Aorta (tissue), 5 donors: Measurements from ENCODE around the gene PPP1R1B. TPM values are rescaled to one million over a fixed set of nuclear protein-coding genes. Genes with fewer than 3 reads are reported as not detected.

Experiments
- ATAC-seq: fragments of 200-7000 bp; cut with Tn5 transposase; one replicate; pipeline ENCODE4 v1.9.1; 2022; ENCODE audit warnings: moderate library complexity; ENCODE audit not compliant: low FRiP score
- DNase-seq, 2 donors: peaks; one replicate each; pipeline ENCODE4 v3.0.0-alpha.2; 2020
- H3K27ac ChIP-seq, 2 donors: one replicate each; pipeline ENCODE4 v1.5.1; 2013; ENCODE audit warnings: low read length in 2 of 2, mild to moderate bottlenecking in 2 of 2, moderate library complexity in 2 of 2, control low read depth in 1 of 2, inconsistent platforms in 1 of 2, low read depth in 1 of 2
- H3K27me3 ChIP-seq, 2 donors: one replicate each; pipeline ENCODE4 v1.6.1; 2013; ENCODE audit warnings: control low read depth in 1 of 2, low read length in 1 of 2, mild to moderate bottlenecking in 1 of 2, moderate library complexity in 1 of 2; ENCODE audit not compliant: insufficient read depth in 2 of 2, control insufficient read depth in 1 of 2
- H3K36me3 ChIP-seq, 2 donors: one replicate each; pipeline ENCODE4 v1.6.1; 2013; ENCODE audit warnings: control low read depth in 1 of 2, low read length in 1 of 2, mild to moderate bottlenecking in 1 of 2; ENCODE audit not compliant: insufficient read depth in 2 of 2, control insufficient read depth in 1 of 2
- H3K4me1 ChIP-seq, 2 donors: one replicate each; pipeline ENCODE4 v1.6.1; 2013; ENCODE audit warnings: low read length in 2 of 2, control low read depth in 1 of 2, mild to moderate bottlenecking in 1 of 2, moderate library complexity in 1 of 2; ENCODE audit not compliant: insufficient read depth in 2 of 2, control insufficient read depth in 1 of 2
- H3K4me3 ChIP-seq, 2 donors: one replicate each; pipeline ENCODE4 v1.5.1; 2013; ENCODE audit warnings: low read length in 2 of 2, control low read depth in 1 of 2, mild to moderate bottlenecking in 1 of 2
- H3K9me3 ChIP-seq: one replicate; pipeline ENCODE4 v1.6.1; 2013; ENCODE audit warnings: mild to moderate bottlenecking, low read length; ENCODE audit not compliant: control insufficient read depth
- WGBS, 2 donors: extraction: QIAGEN DNeasy Blood & Tissue Kit; methylation state at CpG; one replicate each; pipeline ENCODE4 v1.1.7; 2013; 5-methylcytosine and 5-hydroxymethylcytosine counted together
- intact Hi-C, 2 donors: fragments of 100-400 bp; cut with DNase I; formaldehyde crosslinking; loops; one replicate each; pipeline versions ENCODE4 v1.14.2 to v1.15.0; 2022
- polyA plus RNA-seq, 2 donors: library from polyadenylated mRNA; stranded (reverse); fragments of 200-250 nt; gene quantifications; one replicate each; pipeline ENCODE4 v1.2.3, GENCODE V29; 2013
- total RNA-seq, 2 donors: library from RNA; stranded (reverse); fragmentation: NEBNext Ultra II Directional; extraction: Animal tissue kit (Norgen Biotek cat#: 25700); gene quantifications; one replicate each; pipeline ENCODE4 v1.2.1, GENCODE V29; 2021
- donor health status: healthy with polysubstance abuse.
- donor health status: Bipolar disorder and iron deficiency.
- donor health status: DM: no; HTN: no; CAD: no.
- donor health status: DM: no; HTN: no; CAD: no.
- donor health status: DM: yes; HTN: yes; CAD: no.

The PPP1R1B gene
- total and polyA plus RNA-seq, 4 donors, result 1.0 to 13.5 (median 2.5) TPM; not detected in 1

DNA sequence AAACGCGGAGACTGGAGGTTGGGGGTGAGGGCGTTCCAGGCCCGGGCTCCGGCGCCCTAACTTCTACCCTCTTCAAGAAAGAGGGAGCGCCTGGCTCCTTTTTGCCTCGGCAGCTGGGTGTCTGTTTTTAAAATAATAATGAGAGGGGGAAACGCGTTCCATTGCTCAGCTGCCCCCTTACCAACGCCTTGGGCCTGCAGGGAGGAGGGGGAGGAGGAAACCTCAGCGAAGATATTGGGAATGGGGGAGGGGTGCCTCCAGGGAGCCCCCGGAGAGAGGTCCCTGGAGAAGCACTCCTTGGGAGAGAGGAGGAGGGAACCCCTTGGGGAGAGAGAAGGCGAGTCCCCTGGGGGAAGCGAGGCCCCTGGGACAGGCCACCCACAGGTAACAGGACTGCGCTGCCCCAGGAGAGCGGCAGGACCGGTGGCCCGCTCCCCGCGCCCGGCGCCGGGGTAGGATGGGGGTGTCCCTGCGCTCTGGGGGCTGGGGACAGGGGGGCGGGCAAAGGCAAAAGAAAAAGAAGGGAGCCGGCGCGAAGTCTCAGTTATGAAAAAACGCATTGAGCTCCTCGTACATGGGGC, 21.8 kb upstream of the PPP1R1B start:
- DNase-seq (no peak), ATAC-seq (no peak)
- 7 to 9% methylated on average over 29 to 31 of the region's 31 CpGs for WGBS, 2 donors
- Histone ChIP-seq H3K36me3 (no peaks in the 10 kb centered on the region), H3K9me3 (no peaks in the 10 kb centered on the region), H3K4me1 (peaks cover 0 to 2% of the 10 kb centered on the region in 2 donors), H3K4me3 (no peak overlapping the region), H3K27me3 (no peaks in the 10 kb centered on the region), H3K27ac (no peak overlapping the region)
- intact Hi-C loops, result no loop called here

DNA sequence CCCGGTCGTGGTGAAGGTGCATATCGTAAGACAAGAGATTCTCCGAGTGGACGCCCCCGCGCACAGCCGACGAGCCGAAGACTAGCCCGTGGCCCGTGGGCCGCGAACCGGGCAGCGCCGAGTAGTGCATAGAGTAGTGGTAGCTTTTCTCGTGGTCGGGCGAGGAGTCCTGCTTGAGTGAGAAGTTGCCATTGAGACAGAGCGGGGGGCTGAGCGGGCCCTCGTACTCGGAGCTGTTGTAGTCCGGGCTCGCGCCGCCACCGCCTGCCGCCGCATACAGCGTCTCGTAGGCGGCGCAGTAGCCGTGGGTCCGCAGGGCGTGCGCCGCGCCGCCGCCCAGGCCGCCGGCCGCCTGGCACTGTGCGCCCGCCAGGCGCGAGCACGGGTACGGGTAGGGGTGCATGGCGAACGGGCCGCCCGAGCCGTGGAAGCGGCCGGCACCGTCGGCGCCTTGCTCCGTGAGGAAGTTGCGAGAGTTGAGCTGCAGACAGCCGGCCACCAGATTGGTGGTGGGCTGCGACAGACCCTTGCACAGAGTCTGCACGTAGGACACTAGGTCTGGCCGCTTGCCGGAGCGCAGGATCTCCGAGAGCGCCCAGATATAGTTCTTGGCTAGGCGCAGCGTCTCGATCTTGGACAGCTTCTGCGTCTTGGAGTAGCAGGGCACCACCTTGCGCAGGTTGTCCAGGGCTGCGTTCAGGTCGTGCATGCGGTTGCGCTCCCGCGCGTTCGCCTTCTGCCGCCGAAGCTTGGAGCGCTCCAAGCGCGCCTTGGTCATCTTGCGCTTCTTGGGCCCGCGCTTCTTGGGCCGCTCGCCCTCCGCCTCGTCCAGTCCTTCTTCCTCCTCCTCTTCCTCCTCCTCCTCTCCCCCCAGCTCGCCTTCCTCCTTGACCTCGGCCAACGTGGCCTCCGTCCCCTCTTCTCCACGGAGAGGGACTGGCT, 21.0 kb upstream of the PPP1R1B start:
- Histone ChIP-seq H3K9me3 (no peaks in the 10 kb centered on the region), H3K4me1 (peaks cover 0 to 2% of the 10 kb centered on the region in 2 donors), H3K4me3 (no peak overlapping the region), H3K36me3 (no peaks in the 10 kb centered on the region), H3K27me3 (no peaks in the 10 kb centered on the region), H3K27ac (no peak overlapping the region)
- intact Hi-C loops, result no loop called here
- no peak for DNase-seq
- no peak for ATAC-seq
- WGBS, 2 donors, result 1% methylated on average over 99 to 102 of the region's 102 CpGs

DNA sequence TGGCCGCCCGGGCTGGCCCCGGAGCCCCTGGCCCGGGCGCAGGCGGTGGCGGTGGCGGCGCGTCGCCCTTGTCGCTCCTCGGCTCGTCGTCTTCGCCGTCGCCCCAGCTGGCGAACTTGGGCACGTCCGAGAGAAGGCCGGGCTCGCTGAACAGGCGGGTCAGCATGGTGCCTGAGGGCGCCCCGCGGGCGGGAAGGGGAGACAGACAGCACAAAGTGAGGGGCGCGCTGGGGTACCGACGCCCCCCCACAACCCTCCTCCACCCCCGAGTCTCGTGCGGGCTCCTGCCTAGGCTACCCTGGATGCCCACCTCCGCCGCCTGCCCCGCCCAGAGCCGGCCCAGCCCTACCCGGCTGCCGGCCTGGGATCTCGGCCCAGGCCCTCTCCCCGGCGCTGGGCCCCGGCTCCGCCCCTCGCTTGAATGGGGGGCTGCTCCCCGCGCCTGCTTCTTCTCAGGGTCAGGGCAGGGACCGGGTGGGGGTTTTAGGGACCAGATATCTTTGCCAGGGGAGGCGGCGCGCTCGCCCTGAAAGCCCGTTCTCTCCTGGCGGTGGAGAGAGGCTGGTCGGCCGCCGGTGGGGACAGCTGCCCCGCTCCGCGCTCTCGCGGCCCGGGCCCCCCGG, 20.2 kb upstream of the PPP1R1B start:
- H3K36me3 ChIP-seq, result no peaks in the 10 kb centered on the region
- H3K4me1 ChIP-seq, result peaks cover 0 to 2% of the 10 kb centered on the region in 2 donors
- DNase-seq, result no peak

DNA sequence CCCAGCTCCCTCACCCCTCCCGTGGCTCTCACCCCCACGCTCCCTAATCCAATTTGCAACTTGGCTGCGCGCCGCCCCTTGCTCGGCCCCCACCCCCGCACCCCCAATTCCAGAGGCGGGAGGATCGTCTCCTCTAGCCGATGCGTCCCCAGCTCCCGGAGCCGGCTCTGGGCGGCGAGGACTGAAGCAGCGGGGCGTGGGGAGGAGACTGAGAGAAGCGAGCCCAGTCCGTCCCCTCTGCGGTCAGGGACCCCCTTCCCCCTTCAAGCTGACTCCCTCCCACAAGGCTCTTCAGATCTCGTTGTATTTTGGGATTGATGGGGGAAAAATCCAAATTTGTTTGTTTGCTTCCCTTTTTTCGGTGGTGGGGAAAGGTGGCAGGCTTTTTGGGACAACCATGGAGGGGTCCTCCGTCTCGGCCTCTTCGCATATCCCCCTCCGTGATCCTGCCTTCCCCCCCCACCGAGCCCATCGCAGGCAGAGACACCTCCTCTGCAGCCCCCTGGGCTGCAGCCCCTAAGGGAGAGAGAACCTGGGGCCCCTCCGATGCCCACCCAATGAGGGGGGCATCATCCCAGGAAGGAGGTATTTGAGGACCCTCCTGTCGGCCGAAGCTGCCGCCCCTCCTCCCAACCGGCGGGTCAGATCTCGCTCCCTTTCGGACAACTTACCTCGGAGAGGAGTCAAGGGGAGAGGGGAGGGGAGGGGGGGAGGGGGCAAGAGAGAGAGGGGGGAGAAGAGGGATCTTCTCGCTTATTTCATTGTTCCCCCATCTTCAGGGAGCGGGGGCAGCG, 19.5 kb upstream of the PPP1R1B start:
- whole genome bisulfite sequencing, 2 donors, result 1 to 3% methylated on average over 32 to 40 of the region's 40 CpGs
- ATAC-seq (no peak), DNase-seq (no peak)
- peaks cover 0 to 2% of the 10 kb centered on the region in 2 donors for H3K4me1 ChIP-seq
- no peak overlapping the region for H3K27ac ChIP-seq
- no peaks in the 10 kb centered on the region for H3K27me3 ChIP-seq
- H3K36me3 ChIP-seq, result no peaks in the 10 kb centered on the region
- H3K9me3 ChIP-seq, result no peaks in the 10 kb centered on the region
- H3K4me3 ChIP-seq, result no peak overlapping the region
- intact Hi-C loops, result no loop called here

More for the DNA sequence above, 20.2 kb upstream of the PPP1R1B start:
- Histone ChIP-seq H3K27ac (no peak overlapping the region), H3K27me3 (no peaks in the 10 kb centered on the region), H3K4me3 (no peak overlapping the region), H3K9me3 (no peaks in the 10 kb centered on the region)
- no peak for ATAC-seq
- WGBS, 2 donors, result 1% methylated on average over 38 to 66 of the region's 66 CpGs
- intact Hi-C loops, result no loop called here

DNA sequence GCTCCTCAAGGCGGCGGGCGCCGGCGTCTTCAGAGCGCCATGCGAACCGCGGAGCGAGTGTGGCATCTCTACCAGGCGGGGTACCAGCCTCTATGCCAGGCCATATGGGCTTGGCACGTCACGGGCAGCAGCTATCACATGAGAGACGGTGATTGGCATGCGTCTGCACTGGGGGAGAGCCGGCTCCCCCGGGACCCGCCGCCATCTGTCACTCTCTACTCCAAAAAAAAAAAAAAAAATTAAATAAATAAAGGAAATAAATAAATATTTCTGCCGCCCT, 19.0 kb upstream of the PPP1R1B start, which contains the start of gene NEUROD2:
TSS of gene NEUROD2 (minus strand) at position 70 of the 280 bp plus-strand sequence. CDS start 1,321 bp downstream, outside the sequence.
- intact Hi-C loops, result no loop called here
- no peaks in the 10 kb centered on the region for H3K9me3 ChIP-seq
- peaks cover 0 to 2% of the 10 kb centered on the region in 2 donors for H3K4me1 ChIP-seq
- no peak within 1 kb of the TSS for H3K4me3 ChIP-seq
- ATAC-seq, result no peak
- no peaks in the 10 kb centered on the region for H3K36me3 ChIP-seq
- 3 to 5% methylated on average over 16 to 20 of the region's 20 CpGs for WGBS, 2 donors
- DNase-seq, result no peak
- H3K27ac ChIP-seq, result no peak within 1 kb of the TSS
- no peaks in the 10 kb centered on the region for H3K27me3 ChIP-seq

DNA sequence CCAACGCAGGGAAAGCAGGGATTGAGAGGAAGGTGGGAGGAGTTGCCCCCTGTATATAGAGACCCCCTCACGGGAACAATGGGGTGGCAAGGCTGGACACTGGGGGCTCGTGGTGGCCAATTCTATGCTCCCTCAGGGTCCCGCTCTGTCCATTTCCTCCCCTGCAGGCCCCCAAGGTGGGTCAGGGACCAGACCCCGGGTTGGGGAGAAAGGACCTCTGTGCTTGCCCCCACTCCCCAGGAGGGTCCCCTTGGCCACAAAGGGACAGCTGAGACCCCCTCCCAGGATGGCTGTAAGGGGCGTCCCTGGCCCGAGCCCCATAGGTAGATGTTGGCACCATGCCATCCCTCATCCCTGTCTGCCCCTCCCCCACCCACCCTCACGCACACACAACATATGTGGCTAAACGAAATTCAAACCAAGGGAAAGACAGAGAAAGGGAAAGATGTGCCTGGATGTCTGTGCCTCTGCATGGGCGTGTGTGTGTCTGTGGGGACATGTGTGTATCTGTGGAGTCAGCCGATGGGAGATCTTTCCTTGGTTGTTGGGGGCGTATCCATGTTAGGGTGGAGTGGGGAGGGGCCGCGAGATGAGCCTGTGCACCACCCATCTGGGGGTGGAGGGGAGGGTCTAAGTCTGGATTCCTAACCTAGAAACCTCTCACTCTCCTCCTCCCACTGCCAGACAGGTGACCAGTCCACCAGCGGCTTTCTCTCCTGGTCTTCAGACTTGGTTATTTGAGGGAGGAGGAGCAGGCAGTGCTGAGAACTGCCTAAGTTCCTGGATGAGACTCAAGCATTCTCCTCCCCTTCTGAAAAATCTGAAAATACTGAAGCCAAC, 18.4 kb upstream of the PPP1R1B start:
- H3K27ac ChIP-seq, result no peak overlapping the region
- H3K4me3 ChIP-seq, result no peak overlapping the region
- no peaks in the 10 kb centered on the region for H3K9me3 ChIP-seq
- H3K27me3 ChIP-seq, result no peaks in the 10 kb centered on the region
- intact Hi-C loops, result no loop called here
- peaks cover 0 to 2% of the 10 kb centered on the region in 2 donors for H3K4me1 ChIP-seq
- 18 to 20% methylated on average over 15 of the region's 15 CpGs for WGBS, 2 donors
- no peaks in the 10 kb centered on the region for H3K36me3 ChIP-seq
- no peak for DNase-seq
- ATAC-seq, result no peak

DNA sequence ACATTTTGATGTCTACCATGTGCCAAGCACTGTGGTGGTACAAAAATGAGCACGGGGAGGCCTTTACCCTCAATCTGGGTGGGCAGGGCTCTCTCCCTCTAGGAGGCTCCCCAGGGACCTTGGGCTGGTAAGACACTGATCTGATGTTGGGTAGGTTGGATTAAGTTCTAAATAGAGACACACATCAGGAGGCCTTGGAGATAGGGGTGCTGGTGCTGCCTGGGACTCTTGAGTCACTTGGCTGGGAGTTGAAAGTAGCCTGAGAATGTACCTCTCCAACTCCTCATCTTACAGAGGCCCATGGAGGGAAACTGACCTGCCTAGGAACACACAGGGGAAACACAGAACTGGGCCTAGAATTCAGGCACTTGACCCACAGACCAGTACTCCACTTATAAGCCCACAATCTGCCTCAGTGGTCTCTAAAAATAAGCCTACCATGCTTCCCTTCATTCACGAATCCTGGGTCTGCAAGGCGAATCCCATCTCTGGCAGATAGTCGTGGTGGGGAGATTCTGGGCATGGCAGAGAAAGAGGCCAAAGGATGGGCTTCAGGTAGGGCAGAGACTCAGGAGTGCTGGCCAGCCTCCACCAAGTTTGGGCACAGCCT, 17.2 kb upstream of the PPP1R1B start:
- 92 to 93% methylated on average over 4 of the region's 4 CpGs for WGBS, 2 donors
- no peak for ATAC-seq
- Histone ChIP-seq H3K36me3 (no peaks in the 10 kb centered on the region), H3K27ac (no peak overlapping the region), H3K4me3 (no peak overlapping the region), H3K9me3 (no peaks in the 10 kb centered on the region), H3K4me1 (peaks cover 0 to 2% of the 10 kb centered on the region in 2 donors), H3K27me3 (no peaks in the 10 kb centered on the region)
- no peak for DNase-seq
- intact Hi-C loops, result no loop called here
